ENCODE measurements around the gene WFIKKN1. TPM values are rescaled to one million over a fixed set of nuclear protein-coding genes. Genes with fewer than 3 reads are reported as not detected.

WFIKKN1 gene
- total and polyA plus RNA-seq, 2 donors (not counting 1 experiment from before 2014, with no cell fraction given), result 0.64 to 0.84 TPM

GRCh38 chr16:659618-660017 is 28.8 kb downstream of the WFIKKN1 start:
- no peak overlapping the region for H3K4me3 ChIP-seq (ENCODE audit: control extremely low read depth in 1 of 5, extremely low read depth in 1 of 5, insufficient read depth in 1 of 5, low read depth in 2 of 5, low read length in 4 of 5)
- no peaks in the 10 kb centered on the region for H3K9me3 ChIP-seq (ENCODE audit: control extremely low read depth in 1 of 3, control insufficient read depth in 2 of 3, insufficient read depth in 1 of 3, low read length in 2 of 3)
- CTCF ChIA-PET, result interaction anchor here (0.7 to 1.4 kb wide), 2 partner anchors 23 to 80 kb away, joined by 4 to 6 read pairs; partner anchors contain the start of gene METTL26
- Mint-ChIP-seq H3K4me3 (no peak overlapping the region), H3K27me3 (no peaks in the 10 kb centered on the region), H3K9me3 (ENCODE audit: insufficient read depth) (no peaks in the 10 kb centered on the region), H3K27ac (no peak overlapping the region), H3K4me1 (peaks cover 10% of the 10 kb centered on the region)
- no peaks in the 10 kb centered on the region for H3K79me2 ChIP-seq (ENCODE audit: control insufficient read depth, insufficient read depth, low read length)
- ATAC-seq (ENCODE audit: low read depth) (no peak), DNase-seq (no peak)
- no peak overlapping the region for H3K4me2 ChIP-seq (replicated peaks; ENCODE audit: low read depth, low read length, poor library complexity, severe bottlenecking)
- H3K27ac ChIP-seq (ENCODE audit: low read length in 2 of 2), result no peak overlapping the region
- no peak overlapping the region for H3K9ac ChIP-seq (ENCODE audit: low read length)
- TF ChIP-seq EZH2 (IDR thresholded peaks at IDR 0.05; ENCODE audit: borderline replicate concordance, insufficient read depth, low read depth, low read length, poor library complexity, severe bottlenecking), result no peak
- no peak for TF ChIP-seq CTCF (IDR thresholded peaks at IDR 0.05)
- 90% methylated on average over 19 of the region's 20 CpGs for WGBS (ENCODE audit: insufficient coverage)
- no peak overlapping the region for H2AFZ ChIP-seq (ENCODE audit: insufficient read depth, low read depth, low read length, poor library complexity, severe bottlenecking)
- peaks cover 10 to 17% of the 10 kb centered on the region in 2 donors for H3K4me1 ChIP-seq (ENCODE audit: control insufficient read depth in 2 of 2, insufficient read depth in 2 of 2, low read length in 2 of 2)
- POLR2A ChIA-PET, result interaction anchor here (1.7 kb wide), 1 partner anchor 10 kb away, joined by 6 read pairs; the partner anchor contains the start of gene WDR90
- no peaks in the 10 kb centered on the region for H3K27me3 ChIP-seq (replicated peaks in 1 of 4; ENCODE audit: control extremely low read depth in 1 of 4, control insufficient read depth in 3 of 4, insufficient read depth in 4 of 4, low read length in 3 of 4)
- H3K36me3 ChIP-seq (replicated peaks in 1 of 2; ENCODE audit: control extremely low read depth in 1 of 2, control insufficient read depth in 1 of 2, extremely low read depth in 1 of 2, insufficient read depth in 2 of 2, low read length in 1 of 2), result no peaks in the 10 kb centered on the region
- intact Hi-C loops (cut with micrococcal nuclease), result loop anchor here (1.0 to 2.0 kb wide), 4 partner anchors 10 to 80 kb away; partner anchors contain the start of genes JMJD8 and WDR90
- H4K20me1 ChIP-seq (ENCODE audit: control insufficient read depth, insufficient read depth, low read length, poor library complexity, severe bottlenecking), result no peaks in the 10 kb centered on the region

DNA sequence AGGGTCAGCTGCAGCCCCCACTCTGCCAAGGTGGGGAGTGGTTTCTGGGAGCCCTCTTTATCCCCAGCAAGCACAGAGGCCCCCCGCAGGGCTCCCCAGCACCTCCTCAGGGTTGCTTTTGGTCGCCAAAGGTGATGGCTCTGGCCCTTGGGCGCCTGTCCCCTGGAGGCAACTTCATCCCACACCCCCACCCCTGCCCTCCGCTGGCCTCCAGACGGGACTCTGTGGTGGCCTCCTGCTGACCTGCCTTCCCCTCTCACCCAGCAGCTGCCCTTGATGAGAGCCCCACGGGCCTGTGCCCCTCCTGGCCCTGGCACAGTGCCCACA is 29.3 kb downstream of the WFIKKN1 start:
- intact Hi-C loops (cut with micrococcal nuclease), result loop anchor here (1.0 to 2.0 kb wide), 4 partner anchors 11 to 81 kb away; partner anchors contain the start of genes JMJD8 and WDR90
- ATAC-seq (ENCODE audit: low read depth), result no peak
- Histone ChIP-seq H3K9ac (ENCODE audit: low read length) (no peak overlapping the region), H3K27ac (ENCODE audit: low read length in 2 of 2) (peak overlapping the region in 1 of 2 donors; percentile 43), H3K79me2 (ENCODE audit: control insufficient read depth, insufficient read depth, low read length) (no peaks in the 10 kb centered on the region), H3K9me3 (ENCODE audit: control extremely low read depth in 1 of 3, control insufficient read depth in 2 of 3, insufficient read depth in 1 of 3, low read length in 2 of 3) (no peaks in the 10 kb centered on the region), H3K36me3 (replicated peaks in 1 of 2; ENCODE audit: control extremely low read depth in 1 of 2, control insufficient read depth in 1 of 2, extremely low read depth in 1 of 2, insufficient read depth in 2 of 2, low read length in 1 of 2) (no peaks in the 10 kb centered on the region), H3K27me3 (replicated peaks in 1 of 4; ENCODE audit: control extremely low read depth in 1 of 4, control insufficient read depth in 3 of 4, insufficient read depth in 4 of 4, low read length in 3 of 4) (no peaks in the 10 kb centered on the region), H3K4me2 (replicated peaks; ENCODE audit: low read depth, low read length, poor library complexity, severe bottlenecking) (peak overlapping the region; percentile 72), H3K4me3 (ENCODE audit: control extremely low read depth in 1 of 5, extremely low read depth in 1 of 5, insufficient read depth in 1 of 5, low read depth in 2 of 5, low read length in 4 of 5) (no peak overlapping the region), H2AFZ (ENCODE audit: insufficient read depth, low read depth, low read length, poor library complexity, severe bottlenecking) (peak overlapping the region; percentile 78), H4K20me1 (ENCODE audit: control insufficient read depth, insufficient read depth, low read length, poor library complexity, severe bottlenecking) (no peaks in the 10 kb centered on the region), H3K4me1 (ENCODE audit: control insufficient read depth in 2 of 2, insufficient read depth in 2 of 2, low read length in 2 of 2) (peaks cover 10 to 17% of the 10 kb centered on the region in 2 donors)
- H3K27ac Mint-ChIP-seq, result peak overlapping the region; percentile 56
- DNase-seq, result no peak
- ChIA-PET CTCF (interaction anchor here (0.7 to 1.4 kb wide), 2 partner anchors 24 to 81 kb away, joined by 4 to 6 read pairs; partner anchors contain the start of gene METTL26), POLR2A (interaction anchor here (1.0 to 1.7 kb wide), 2 partner anchors 11 to 276 kb away, joined by 5 to 6 read pairs; partner anchors contain the start of gene WDR90)
- H3K9me3 Mint-ChIP-seq (ENCODE audit: insufficient read depth), result no peaks in the 10 kb centered on the region
- WGBS (ENCODE audit: insufficient coverage), result 64% methylated on average over 6 of the region's 6 CpGs
- peak overlapping the region; percentile 50 for H3K4me3 Mint-ChIP-seq
- peaks cover 10% of the 10 kb centered on the region for H3K4me1 Mint-ChIP-seq
- no peaks in the 10 kb centered on the region for H3K27me3 Mint-ChIP-seq
- TF ChIP-seq CTCF (IDR thresholded peaks at IDR 0.05) (no peak), EZH2 (IDR thresholded peaks at IDR 0.05; ENCODE audit: borderline replicate concordance, insufficient read depth, low read depth, low read length, poor library complexity, severe bottlenecking) (no peak)

Measured in B cell (primary cell).